ENCODE results near the gene IL2RA.

The IL2RA gene

GRCh38 chr10:6088721-6089333 is 26.7 kb upstream of the IL2RA start, which contains the start of gene RBM17:
Gene RBM17 (plus strand): TSS chr10:6089034. CDS start chr10:6097066, 8,032 bp downstream.
- Histone ChIP-seq H3F3A (ENCODE audit: insufficient read depth) (peaks cover 28% of the 10 kb centered on the region), H3K36me3 (ENCODE audit: low read length) (no peaks in the 10 kb centered on the region), H4K20me1 (ENCODE audit: low read depth, low read length) (peaks cover 23% of the 10 kb centered on the region), H3K9ac (ENCODE audit: low read length) (peak within 1 kb of the TSS; percentile 100), H3K79me2 (ENCODE audit: insufficient read depth, low read length) (peaks cover 49% of the 10 kb centered on the region), H2AFZ (ENCODE audit: low read depth, low read length, severe bottlenecking) (peak within 1 kb of the TSS; percentile 42), H3K9me2 (replicated peaks; ENCODE audit: insufficient read depth, low read length) (no peaks in the 10 kb centered on the region), H3K4me3 (ENCODE audit: insufficient read depth, low read length, poor library complexity, severe bottlenecking) (peak within 1 kb of the TSS; percentile 98), H3K9me3 (ENCODE audit: insufficient read depth, low read length) (no peaks in the 10 kb centered on the region), H3K27ac (ENCODE audit: low read depth, low read length) (peak within 1 kb of the TSS; percentile 92), H3K27me3 (ENCODE audit: low read length) (no peaks in the 10 kb centered on the region), H3K4me2 (ENCODE audit: low read depth, low read length, poor library complexity, severe bottlenecking) (peak within 1 kb of the TSS; percentile 91)
- TF ChIP-seq EZH2phosphoT487 (conservative IDR thresholded peaks at IDR 0.05; ENCODE audit: low read length) = no peak
- TF ChIP-seq CTCF (IDR thresholded peaks at IDR 0.05; ENCODE audit: insufficient read depth, low read length, poor library complexity, severe bottlenecking) = peak; percentile 100

GRCh38 chr10:6086375-6087233 is 24.4 kb upstream of the IL2RA start:
- H4K20me1 ChIP-seq (ENCODE audit: low read depth, low read length) = peaks cover 12% of the 10 kb centered on the region
- H3K79me2 ChIP-seq (ENCODE audit: insufficient read depth, low read length) = peaks cover 26% of the 10 kb centered on the region
- no peaks in the 10 kb centered on the region for H3K36me3 ChIP-seq (ENCODE audit: low read length)
- H3K4me2 ChIP-seq (ENCODE audit: low read depth, low read length, poor library complexity, severe bottlenecking) = peak overlapping the region; percentile 75
- peak overlapping the region; percentile 92 for H3K27ac ChIP-seq (ENCODE audit: low read depth, low read length)
- TF ChIP-seq EZH2phosphoT487 (conservative IDR thresholded peaks at IDR 0.05; ENCODE audit: low read length) (no peak), CTCF (IDR thresholded peaks at IDR 0.05; ENCODE audit: insufficient read depth, low read length, poor library complexity, severe bottlenecking) (peak; percentile 93)
- peak overlapping the region; percentile 28 for H3K4me3 ChIP-seq (ENCODE audit: insufficient read depth, low read length, poor library complexity, severe bottlenecking)
- no peaks in the 10 kb centered on the region for H3K9me3 ChIP-seq (ENCODE audit: insufficient read depth, low read length)
- peaks cover 25% of the 10 kb centered on the region for H3F3A ChIP-seq (ENCODE audit: insufficient read depth)
- H3K9me2 ChIP-seq (replicated peaks; ENCODE audit: insufficient read depth, low read length) = no peaks in the 10 kb centered on the region
- H2AFZ ChIP-seq (ENCODE audit: low read depth, low read length, severe bottlenecking) = peak overlapping the region; percentile 75
- H3K27me3 ChIP-seq (ENCODE audit: low read length) = no peaks in the 10 kb centered on the region
- H3K9ac ChIP-seq (ENCODE audit: low read length) = peak overlapping the region; percentile 49

- no peaks in the 10 kb centered on the region for H3K9me3 ChIP-seq (ENCODE audit: insufficient read depth, low read length)
- no peak overlapping the region for H3K4me2 ChIP-seq (ENCODE audit: low read depth, low read length, poor library complexity, severe bottlenecking)
- no peaks in the 10 kb centered on the region for H3K9me2 ChIP-seq (replicated peaks; ENCODE audit: insufficient read depth, low read length)
- H4K20me1 ChIP-seq (ENCODE audit: low read depth, low read length) = no peaks in the 10 kb centered on the region
- no peaks in the 10 kb centered on the region for H3K79me2 ChIP-seq (ENCODE audit: insufficient read depth, low read length)
- H3F3A ChIP-seq (ENCODE audit: insufficient read depth) = peaks cover 21% of the 10 kb centered on the region
- TF ChIP-seq CTCF (IDR thresholded peaks at IDR 0.05; ENCODE audit: insufficient read depth, low read length, poor library complexity, severe bottlenecking) (no peak), EZH2phosphoT487 (conservative IDR thresholded peaks at IDR 0.05; ENCODE audit: low read length) (no peak)
- H3K4me3 ChIP-seq (ENCODE audit: insufficient read depth, low read length, poor library complexity, severe bottlenecking) = no peak overlapping the region
- no peak overlapping the region for H3K27ac ChIP-seq (ENCODE audit: low read depth, low read length)
- no peak overlapping the region for H3K9ac ChIP-seq (ENCODE audit: low read length)
- no peaks in the 10 kb centered on the region for H3K27me3 ChIP-seq (ENCODE audit: low read length)
- H3K36me3 ChIP-seq (ENCODE audit: low read length) = no peaks in the 10 kb centered on the region
- H2AFZ ChIP-seq (ENCODE audit: low read depth, low read length, severe bottlenecking) = no peak overlapping the region
These were observed 21.6 kb upstream of the IL2RA start for GRCh38 chr10:6083523-6084475.
